ENCODE data around the gene SPI1.

- TF ChIP-seq ZNF274 (IDR thresholded peaks at IDR 0.05; ENCODE audit: low read depth, low read length) (no peak), YY1 (IDR thresholded peaks at IDR 0.05; ENCODE audit: insufficient read depth, insufficient read length) (no peak), SUZ12 (IDR thresholded peaks at IDR 0.05; ENCODE audit: extremely low read depth, insufficient read depth, insufficient read length) (no peak)
Measured at GRCh38 chr11:47400768-47401279, 22.5 kb upstream of the SPI1 start.

Measured in NT2/D1 (cell line).